ENCODE measurements around the gene CNN2.

The CNN2 gene

GRCh38 chr19:1065606-1066109 is 39.2 kb downstream of the CNN2 start:
- DNase-seq (ENCODE audit: low read depth, low spot score) = no peak

- DNase-seq (ENCODE audit: low read depth, low spot score) = no peak
Observed at GRCh38 chr19:1066251-1066747, 39.9 kb downstream of the CNN2 start.

- peak; percentile 63 for DNase-seq (ENCODE audit: low read depth, low spot score)
Observed at GRCh38 chr19:1066748-1067340, 40.4 kb downstream of the CNN2 start, which contains the start of gene ARHGAP45. Gene ARHGAP45 (plus strand): TSS chr19:1067167. CDS start chr19:1067406, 239 bp downstream.

- DNase-seq (ENCODE audit: low read depth, low spot score) = no peak
Observed at GRCh38 chr19:1067341-1067957, 41.0 kb downstream of the CNN2 start.

- DNase-seq (ENCODE audit: low read depth, low spot score) = no peak
Observed at GRCh38 chr19:1068009-1069001, 41.9 kb downstream of the CNN2 start.

GRCh38 chr19:1069009-1069779 is 42.8 kb downstream of the CNN2 start:
- DNase-seq (ENCODE audit: low read depth, low spot score) = no peak

- DNase-seq (ENCODE audit: low read depth, low spot score) = no peak
Observed at GRCh38 chr19:1070576-1070930, 44.1 kb downstream of the CNN2 start.

GRCh38 chr19:1070931-1071791 is 44.8 kb downstream of the CNN2 start:
- DNase-seq (ENCODE audit: low read depth, low spot score) = no peak

GRCh38 chr19:1072371-1073015 is 46.1 kb downstream of the CNN2 start:
- no peak for DNase-seq (ENCODE audit: low read depth, low spot score)

- no peak for DNase-seq (ENCODE audit: low read depth, low spot score)
Observed at GRCh38 chr19:1073063-1073955, 46.9 kb downstream of the CNN2 start.

GRCh38 chr19:1073956-1074517 is 47.6 kb downstream of the CNN2 start:
- DNase-seq (ENCODE audit: low read depth, low spot score) = no peak

GRCh38 chr19:1074544-1075283 is 48.3 kb downstream of the CNN2 start:
- peak; percentile 56 for DNase-seq (ENCODE audit: low read depth, low spot score)

GRCh38 chr19:1076046-1076386 is 49.6 kb downstream of the CNN2 start:
- DNase-seq (ENCODE audit: low read depth, low spot score) = no peak

GRCh38 chr19:1076951-1077350 is 50.5 kb downstream of the CNN2 start:
- DNase-seq (ENCODE audit: low read depth, low spot score) = peak; percentile 87

- DNase-seq (ENCODE audit: low read depth, low spot score) = no peak
Observed at GRCh38 chr19:1079566-1080111, 53.2 kb downstream of the CNN2 start.

GRCh38 chr19:1080360-1081161 is 54.2 kb downstream of the CNN2 start:
- DNase-seq (ENCODE audit: low read depth, low spot score) = no peak
